GM18517 (cell line): ENCODE results near the gene CFAP410.
"Not testable (repeated sequence)": the region's sequence is repeated elsewhere in the genome, so short reads cannot be mapped to it uniquely, and the experiment has no call there.

ENCODE experiments used
- ATAC-seq: cut with Tn5 transposase; IDR thresholded peaks from one replicate; pipeline ENCODE4 v1.9.1; 2021; ENCODE audit warnings: mild to moderate bottlenecking, moderate library complexity; ENCODE audit not compliant: unreplicated experiment

The CFAP410 gene

DNA sequence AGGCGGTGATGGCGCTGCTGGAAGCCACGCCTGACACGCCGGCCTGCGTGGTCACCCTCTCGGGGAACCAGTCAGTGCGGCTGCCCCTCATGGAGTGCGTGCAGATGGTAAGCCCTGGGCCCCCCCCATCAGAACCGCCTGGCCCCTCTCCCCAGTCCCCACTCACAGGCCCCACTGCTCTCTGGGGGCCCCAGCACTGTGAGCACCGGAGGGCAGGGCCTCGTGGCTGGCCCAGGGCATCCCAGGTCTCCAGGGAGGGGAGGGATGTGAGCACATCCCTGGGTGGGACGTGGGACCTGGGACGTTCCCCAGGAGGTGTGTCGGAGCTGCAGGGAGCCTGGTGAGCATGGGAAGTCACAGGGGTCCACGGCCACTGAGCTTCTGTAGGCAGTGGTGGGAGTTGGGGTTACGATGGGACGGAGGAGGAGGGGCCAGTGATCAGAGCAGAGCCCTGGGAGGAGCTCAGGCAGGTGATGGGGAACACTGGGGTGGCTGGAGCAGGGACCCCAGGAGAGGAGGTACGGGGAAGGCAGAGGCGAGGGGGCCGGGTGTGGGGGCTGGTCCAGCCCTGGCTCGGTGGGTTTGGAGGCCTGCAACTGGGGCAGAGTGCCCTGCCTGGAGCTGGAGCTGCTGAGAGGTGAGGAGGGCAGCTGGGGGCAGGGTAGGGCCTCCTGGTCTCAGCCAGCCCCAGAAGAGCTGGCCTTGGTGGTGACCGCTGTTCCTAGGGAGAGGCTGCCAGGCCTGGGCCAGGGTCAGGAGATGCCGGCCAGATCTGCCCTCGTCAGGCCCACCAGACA lies 20.5 kb downstream of the CFAP410 start:
- no peak for ATAC-seq

DNA sequence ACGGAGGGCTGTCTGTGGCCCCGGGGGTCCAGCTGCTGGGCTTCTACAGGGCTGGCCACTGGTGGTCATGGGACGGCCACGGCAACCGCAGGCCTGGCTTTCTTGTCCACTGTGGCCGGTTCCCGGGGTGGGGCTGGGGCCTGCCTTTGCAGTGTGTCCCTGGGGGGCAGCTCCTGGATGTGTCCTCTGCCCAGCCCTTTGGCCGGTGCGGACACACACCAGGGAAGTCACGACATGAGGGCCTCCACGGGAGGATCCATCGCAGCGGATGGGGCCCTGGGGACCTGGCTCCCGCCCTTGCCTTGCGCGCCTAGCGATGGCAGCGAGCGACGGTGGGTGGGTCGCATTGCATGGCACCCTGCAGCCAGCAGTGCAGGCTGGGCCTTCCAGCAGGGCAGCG lies 21.3 kb downstream of the CFAP410 start:
- no peak for ATAC-seq

DNA sequence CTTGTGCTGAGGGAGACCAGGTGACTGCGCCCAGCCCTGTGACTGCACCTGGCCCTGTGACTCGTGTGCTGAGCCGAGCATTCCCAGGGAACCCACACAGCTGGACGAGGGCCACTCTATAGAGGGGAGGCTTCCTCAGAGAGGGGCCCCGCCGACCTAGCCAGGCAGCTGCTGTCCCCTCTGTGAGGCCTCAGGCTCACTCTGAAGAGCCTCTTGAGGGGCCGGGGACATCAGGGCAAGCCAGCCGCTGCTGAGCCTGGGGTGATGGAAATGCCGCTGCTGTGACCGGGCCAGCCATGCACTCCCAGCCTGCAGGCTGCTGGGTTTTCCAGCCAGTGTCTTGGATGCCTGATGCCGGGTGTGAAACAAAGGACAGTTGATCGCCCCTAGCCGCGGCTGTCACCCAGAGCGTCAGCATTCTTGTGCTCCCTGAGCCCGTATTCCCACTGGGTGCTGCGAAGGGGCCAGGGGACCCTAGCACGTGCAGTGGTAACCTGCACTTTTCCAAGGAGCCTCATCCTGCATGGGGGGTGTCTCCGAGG lies 21.9 kb downstream of the CFAP410 start:
- no peak for ATAC-seq

DNA sequence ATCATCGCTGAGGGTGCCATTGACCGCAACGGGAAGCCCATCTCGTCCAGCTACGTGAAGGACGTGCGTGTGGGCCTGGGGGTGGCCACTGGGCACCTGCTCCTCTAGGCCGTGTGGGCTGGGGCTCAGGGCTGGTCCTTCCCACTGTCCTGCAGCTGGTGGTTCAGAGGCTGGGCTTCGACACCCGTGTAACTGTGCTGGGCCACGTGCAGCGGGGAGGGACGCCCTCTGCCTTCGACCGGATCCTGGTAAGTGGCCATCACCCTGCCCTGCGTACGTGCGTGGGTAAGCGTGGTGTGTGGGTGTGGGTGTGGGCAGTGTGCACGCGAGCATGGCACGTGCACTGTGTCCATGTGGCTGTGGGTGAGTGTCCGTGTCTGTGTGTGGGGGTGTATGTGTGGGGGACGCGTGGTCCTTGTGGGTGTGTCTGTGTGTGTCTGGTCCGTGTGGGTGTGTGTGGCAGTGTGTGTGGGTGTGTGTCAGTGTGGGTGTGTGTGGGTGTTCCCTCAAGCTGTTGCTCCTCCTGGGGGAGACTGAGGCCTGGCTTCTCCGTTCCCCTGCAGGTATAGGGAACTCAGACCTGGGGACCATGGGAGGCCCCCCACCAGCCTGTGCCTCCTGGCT lies 22.8 kb downstream of the CFAP410 start:
- ATAC-seq = no peak

DNA sequence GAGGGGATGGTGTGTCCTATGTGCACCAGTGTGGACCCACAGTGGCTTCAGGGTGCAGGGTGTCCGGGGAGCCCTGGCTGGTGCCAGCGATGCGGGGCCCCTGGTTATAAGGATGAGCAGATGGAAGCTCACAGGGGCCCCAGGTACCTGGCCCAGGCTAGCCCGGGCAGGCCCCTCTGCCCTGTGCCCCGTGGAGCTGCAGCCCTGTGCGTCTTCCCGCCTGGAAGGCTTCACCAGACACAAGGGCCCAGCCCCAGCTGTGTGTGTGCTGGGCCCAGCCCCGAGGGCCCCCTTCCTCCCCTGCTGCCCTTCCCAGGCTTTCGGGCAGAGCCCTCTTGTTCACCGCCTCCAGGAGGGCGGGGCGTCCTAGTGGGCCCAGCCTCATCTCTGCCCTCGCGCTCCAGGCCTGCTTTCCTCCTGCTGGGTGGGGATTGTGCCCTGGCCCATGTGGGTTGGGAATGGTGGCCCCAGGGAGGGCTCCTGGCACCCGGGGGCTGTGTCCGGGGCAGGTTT lies 23.4 kb downstream of the CFAP410 start:
- no peak for ATAC-seq

DNA sequence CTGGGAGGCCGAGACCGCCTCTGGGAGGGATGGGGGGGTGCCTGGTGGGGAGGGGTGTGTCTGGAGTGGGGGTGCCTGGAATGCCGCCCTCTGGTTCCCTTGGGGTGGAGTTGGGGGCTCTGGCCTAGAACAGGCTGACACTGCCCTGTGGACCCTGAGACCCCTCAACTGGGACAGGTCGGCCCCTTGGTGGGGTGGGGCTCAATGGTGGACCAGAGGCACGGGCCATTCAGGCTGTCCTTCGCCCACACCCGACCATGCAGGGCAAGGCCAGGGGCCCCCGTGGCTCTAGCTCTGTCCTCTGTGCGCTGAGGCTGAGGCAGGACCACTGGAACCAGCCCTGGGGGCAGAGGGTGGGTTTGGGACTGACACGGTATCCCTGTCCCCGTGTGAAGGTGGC lies 24.6 kb downstream of the CFAP410 start:
- ATAC-seq = no peak

DNA sequence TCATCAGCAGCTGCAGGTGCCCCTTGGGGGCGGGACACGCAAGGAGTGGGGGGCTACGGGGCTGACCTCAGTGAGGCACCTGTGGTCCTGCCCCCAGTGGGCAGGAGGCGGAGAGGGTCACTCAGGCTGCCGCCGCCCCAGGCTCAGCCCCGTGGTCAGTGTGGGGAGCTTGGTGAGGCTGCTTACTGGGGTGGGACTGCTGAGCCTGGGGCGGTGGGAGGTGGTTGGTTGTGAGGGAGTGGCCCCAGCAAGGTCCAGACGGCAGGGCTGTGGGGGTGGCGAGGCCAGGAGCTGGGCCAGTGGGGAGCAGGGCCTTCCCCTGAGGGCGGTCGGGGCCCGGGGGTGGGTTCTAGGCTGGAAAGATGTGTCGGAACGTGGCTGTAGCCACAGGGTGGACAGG lies 25.1 kb downstream of the CFAP410 start:
- ATAC-seq = no peak

DNA sequence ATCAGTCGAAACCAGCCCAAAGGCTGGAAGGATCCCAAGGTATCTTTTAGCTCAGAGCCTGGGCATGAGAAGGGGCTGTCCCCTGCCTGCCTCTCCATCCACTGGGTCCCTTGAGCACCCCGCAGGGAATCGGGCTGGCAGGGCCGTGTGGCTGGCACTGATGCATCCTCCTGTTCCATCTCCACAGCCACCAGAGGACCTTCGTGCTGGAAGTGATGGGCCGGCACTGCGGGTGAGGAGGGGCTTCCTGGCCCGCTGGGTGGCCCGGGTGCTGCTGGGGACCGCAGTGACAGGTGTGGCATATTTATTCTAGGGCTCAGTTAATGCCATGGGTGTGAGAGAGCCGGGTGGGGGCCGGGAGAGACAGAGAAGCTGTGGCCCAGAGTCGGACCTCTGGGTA lies 25.7 kb downstream of the CFAP410 start:
- ATAC-seq = no peak

DNA sequence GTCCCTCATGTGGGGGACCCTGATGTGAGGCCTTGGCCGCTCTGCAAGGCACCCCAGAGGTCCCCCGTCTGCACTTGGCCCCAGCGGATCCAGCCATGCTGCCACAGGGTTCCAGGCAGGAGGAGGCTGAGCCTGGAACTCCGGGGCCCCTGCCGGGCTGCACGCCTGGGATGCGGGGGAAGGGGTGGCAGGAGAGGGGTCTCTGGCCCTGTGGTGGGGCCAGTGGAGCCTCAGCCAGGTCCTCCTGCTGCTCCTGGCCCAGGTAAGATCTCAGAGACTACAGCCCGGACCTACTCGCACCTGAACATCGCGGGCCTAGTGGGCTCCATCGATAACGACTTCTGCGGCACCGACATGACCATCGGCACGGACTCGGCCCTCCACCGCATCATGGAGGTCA lies 26.5 kb downstream of the CFAP410 start:
- ATAC-seq = no peak

DNA sequence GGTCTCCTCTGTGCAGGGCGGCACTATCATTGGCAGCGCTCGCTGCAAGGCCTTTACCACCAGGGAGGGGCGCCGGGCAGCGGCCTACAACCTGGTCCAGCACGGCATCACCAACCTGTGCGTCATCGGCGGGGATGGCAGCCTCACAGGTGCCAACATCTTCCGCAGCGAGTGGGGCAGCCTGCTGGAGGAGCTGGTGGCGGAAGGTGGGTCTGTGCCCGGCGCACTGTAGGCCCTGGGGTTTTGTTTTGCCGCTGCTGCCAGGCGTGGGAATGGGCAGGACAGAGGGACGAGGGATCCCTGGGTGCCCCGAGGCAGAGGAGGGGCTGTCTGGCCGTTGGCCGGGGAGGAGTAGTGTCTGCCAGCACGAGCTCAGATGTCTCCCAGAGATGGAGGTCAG lies 27.1 kb downstream of the CFAP410 start:
- no peak for ATAC-seq

DNA sequence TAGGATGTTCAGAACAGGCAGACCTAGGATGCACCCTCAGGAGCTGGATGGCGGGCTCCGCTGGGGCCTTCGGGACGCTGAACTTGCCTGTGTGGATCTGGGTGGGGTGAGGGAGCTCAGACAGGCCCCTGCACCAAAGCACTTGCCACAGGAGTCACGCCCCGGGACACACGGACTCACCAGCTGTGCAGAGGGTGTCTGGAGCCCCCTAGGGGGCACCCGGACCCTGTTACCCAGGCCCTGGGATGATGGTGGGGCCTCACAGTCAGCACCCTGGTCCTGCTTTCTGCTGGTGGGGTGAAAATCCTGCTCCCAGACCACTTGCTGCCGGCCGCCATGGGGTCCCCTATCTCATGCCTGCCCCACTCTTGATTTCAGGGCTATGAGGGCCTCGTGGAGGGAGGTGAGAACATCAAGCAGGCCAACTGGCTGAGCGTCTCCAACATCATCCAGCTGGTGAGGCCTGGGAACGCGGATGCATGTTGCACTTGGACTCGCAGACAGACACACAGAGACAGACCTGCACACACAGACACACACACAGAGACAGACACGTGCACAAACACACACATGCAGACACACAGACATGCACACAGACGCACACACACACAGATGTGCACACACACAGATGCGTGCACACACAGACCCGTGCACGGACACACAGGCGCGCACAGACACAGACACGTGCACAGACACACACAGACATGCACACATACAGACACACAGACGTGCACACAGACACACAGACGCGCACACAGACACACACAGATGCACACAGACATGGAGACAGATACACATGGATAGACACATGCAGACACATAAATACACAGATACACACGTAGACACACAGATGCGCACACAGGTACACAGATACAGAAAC lies 28.3 kb downstream of the CFAP410 start:
- no peak for ATAC-seq

DNA sequence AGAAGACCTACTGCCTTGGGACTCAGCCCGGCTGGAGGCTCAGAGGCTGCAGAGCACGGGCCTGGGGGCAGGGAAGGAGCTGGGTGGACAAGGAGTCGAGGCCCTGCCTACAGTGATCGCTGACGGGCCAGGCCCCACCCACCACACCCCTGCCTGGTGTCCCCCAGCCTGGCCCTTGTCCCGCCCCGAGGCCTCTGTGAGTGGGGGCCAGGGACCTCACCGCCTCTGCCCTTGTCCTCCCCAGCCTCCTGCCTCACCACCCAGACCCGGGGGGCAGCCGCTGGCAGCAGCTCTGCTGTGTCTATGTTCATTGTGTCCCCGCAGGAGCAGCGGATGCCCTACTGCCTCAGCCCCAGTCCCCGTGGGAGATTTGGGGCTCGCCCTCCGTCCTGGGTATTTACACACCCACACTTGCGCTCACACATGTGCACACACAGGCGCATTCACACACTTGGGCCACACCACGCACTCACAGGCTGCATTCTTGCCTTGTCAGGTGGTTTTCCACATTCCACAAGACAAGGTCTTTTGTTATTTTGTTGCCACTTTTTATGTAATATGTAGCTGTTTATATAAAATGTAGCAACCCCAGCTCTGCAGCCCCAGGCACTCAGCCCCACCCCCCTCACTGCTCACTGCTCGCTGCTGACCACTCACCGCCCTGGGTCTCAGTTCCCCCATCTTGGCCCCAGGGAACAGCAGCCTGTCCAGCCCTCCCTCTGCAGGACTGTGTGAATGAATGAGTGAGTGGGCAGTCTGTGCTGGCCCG lies 32.1 kb downstream of the CFAP410 start:
- ATAC-seq = no peak

DNA sequence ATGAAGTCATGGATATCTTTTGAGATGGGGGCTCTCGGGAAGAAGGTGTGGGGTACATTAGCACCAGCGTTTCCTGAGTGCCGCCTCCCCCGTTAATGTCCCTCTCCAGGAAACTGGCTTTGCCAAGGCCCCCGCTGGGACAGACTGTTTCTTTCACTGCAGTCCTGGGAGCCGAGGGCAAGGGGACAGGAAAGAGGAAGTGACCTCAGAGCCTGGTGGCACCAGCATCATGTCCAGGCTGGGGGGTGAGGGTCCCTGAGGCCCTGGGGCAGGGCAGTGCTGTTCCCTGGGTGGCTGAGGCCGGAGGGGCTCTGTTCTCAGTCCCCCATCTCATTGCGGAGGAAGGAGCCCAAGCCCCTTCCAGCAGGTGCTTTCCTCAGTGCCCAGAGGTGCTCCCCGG lies 33.5 kb downstream of the CFAP410 start:
- ATAC-seq = no peak

DNA sequence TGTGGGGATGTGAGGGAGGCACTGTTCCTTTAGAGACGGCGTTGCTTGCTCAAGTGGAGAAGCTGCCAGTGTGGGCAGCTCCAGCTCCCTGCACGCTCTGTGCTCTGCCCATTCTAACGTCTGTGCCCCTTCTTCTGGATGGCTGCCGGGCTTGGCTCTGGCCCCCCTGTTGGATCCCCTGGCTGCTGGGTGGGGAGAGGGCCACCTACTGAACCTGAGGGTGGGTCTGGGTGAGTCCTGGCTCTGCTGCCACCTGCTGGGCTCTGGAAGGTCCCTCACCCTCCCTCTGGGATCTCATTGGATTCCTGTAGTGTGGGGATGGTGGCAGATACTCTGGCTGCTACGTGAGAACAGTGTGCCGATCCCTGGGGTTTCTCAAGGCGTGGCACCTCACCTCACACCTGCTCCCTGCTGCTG lies 34.3 kb downstream of the CFAP410 start:
- ATAC-seq = no peak

DNA sequence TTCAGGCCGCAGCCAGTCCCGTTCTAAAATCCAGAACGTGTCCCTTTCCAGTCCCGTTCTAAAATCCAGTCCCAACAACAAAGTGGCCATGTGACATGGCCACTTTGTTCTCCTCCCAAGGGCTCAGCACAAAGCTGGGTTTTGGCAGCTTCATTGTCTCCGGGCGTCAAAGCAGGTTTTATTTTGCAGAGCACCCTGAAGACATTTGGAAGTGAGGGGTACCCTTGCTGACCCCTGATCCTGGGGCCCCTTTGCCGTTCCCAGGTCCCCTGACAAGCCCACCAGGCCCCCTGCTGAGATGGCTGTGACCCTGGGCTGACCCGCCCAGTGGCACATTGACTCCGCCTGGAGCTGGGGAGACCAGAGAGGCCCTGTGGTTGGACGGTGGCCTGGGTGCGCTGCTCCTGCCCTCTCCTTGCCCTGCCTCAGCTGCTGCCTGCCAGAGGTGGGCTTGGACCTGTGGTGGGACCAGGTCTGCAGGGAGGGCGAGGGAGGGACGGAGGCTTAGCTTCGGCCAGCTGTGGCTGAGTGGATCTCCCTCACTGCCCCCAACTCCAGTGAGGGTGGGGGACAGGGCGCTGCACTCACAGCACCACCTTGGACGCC lies 35.1 kb downstream of the CFAP410 start:
- no peak for ATAC-seq

DNA sequence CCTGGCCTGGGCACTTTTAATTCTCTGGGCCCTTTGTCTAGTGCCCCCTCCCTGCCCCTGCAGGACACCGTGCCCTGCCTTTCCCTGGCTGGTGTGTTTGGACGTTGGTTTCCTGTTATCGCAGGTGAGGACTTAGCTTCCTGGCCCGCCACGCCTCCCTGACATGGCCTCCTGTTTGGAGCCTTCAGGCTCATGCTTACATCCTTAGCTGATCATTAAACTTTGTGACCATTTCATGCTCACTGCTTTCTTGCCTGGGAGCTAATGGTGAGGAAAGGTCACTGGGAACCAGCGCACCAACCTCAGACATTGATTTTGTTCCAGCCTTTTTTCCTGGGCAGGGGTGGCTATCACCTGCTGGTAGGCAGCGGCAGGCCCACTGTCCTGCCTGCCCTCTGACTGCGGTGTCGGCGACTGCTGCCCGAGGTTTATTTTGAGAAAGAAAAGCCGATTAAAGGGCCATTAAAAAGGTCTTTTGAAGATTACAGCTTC lies 35.7 kb downstream of the CFAP410 start:
- ATAC-seq = no peak

DNA sequence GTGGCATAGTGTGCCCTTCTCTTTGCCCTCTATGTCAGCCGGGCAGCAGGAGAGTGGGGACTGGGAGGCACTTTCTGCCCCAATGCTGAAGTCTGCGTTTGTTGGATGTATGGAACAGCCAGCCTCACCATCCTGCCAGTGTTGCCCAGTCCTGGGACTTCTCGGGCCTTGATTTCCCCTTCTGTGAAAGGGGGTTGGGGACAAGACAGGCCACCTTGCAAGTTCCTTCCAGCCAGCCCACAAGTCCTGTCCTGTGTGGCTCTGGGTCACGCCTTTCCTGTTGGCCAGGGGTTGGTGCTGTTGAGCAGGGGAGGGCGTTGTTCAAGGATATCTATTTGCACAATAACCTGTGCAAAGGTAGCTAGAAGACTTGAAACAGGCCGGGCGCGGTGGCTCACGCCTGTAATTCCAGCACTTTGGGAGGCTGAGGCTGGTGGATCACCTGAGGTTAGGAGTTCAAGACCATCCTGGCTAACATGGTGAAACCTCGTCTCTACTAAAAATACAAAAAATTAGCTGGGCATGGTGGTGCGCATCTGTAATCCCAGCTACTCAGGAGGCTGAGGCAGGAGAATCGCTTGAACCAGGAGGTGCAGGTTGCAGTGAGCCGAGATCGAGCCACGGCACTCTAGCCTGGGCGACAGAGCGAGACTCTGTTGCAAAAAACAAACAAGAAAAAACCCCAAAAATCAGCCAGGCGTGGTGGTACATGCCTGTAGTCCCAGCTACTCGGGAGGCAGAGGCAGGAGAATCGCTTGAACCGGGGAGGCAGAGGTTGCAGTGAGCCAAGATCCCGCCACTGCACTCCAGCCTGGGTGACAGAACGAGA lies 36.4 kb downstream of the CFAP410 start:
- ATAC-seq = not testable (repeated sequence)

DNA sequence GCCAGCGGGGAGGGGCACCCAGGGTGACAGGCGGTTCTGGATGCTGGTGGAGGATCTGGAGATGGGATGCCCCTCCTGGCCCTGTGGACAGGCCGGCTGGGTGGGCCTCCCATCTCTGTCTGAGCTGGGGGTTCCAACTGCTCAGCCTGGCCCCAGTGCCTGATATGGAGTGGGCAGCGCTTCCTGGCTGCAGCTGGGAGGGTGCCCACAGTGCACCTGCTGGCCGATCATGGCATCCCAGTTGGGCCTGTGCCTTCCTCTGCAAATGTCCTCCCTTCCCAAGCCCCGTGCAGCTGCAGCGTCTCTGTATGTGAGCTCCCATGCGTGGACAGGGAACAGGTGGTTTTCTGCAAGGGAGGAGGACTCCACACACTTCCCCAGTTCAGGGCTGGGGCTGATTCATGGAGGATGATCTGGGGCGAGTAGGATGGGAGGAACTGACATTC lies 37.2 kb downstream of the CFAP410 start:
- no peak for ATAC-seq

DNA sequence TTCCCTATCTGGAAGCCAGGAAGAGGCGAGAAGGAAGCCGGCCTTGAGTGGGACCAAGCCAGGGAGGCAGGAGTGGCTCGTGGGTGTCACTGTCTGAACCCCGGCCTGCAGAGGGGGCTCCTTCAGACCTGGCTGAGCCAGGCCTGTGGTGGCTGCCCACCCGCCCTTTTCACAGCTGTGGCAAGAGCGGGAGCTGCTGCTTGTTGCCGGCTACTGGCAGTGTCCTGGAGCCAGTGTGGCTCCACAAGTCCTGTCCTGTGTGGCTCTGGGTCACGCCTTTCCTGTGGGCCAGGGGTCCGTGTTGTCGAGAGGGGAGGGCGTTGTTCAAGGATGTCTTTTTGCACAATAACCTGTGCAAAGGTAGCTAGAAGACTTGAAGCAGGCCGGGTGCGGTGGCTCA lies 38.0 kb downstream of the CFAP410 start:
- ATAC-seq = no peak
